Suprapubic skin (tissue), 4 donors: ENCODE data around the gene ATG14. TPM values are rescaled to one million over a fixed set of nuclear protein-coding genes. Genes with fewer than 3 reads are reported as not detected.
"Not testable (repeated sequence)": the region's sequence is repeated elsewhere in the genome, so short reads cannot be mapped to it uniquely, and the experiment has no call there.

Experiments
- DNase-seq, 2 donors: peaks; one replicate each; pipeline ENCODE4 v3.0.0-alpha.2; 2019; ENCODE audit warnings: low spot score in 2 of 2
- H3K27ac ChIP-seq: fragments of 200-600 bp; sonication (generic); one replicate; pipeline ENCODE4 v1.5.1; 2019
- H3K27me3 ChIP-seq: fragments of 200-600 bp; sonication (generic); one replicate; pipeline ENCODE4 v1.5.1; 2019
- H3K36me3 ChIP-seq: fragments of 200-600 bp; sonication (generic); one replicate; pipeline ENCODE4 v1.5.1; 2019
- H3K4me1 ChIP-seq: fragments of 200-600 bp; sonication (generic); one replicate; pipeline ENCODE4 v1.5.1; 2019
- H3K4me3 ChIP-seq: fragments of 200-600 bp; sonication (generic); one replicate; pipeline ENCODE4 v1.5.1; 2019; ENCODE audit warnings: mild to moderate bottlenecking
- H3K9me3 ChIP-seq: fragments of 200-600 bp; sonication (generic); one replicate; pipeline ENCODE4 v1.5.1; 2019
- CTCF ChIP-seq, 2 donors: fragments of 200-600 bp in 1 of 2; fragments of 450-650 bp in 1 of 2; sonication (generic) in 1 of 2; IDR thresholded peaks; one replicate each; pipeline ENCODE4 v1.5.1; 2016 to 2019; ENCODE audit warnings: antibody characterized with exemption in 2 of 2, mild to moderate bottlenecking in 1 of 2, moderate library complexity in 1 of 2
- EP300 ChIP-seq: sonication (generic); formaldehyde crosslinking; IDR thresholded peaks from one replicate; pipeline ENCODE4 v1.6.1; 2017; ENCODE audit warnings: antibody characterized with exemption
- POLR2A ChIP-seq, 2 donors: fragments of 450-650 bp; IDR thresholded peaks; one replicate each; pipeline ENCODE4 v1.6.1; 2017; ENCODE audit warnings: antibody characterized with exemption in 2 of 2, mild to moderate bottlenecking in 2 of 2, moderate library complexity in 2 of 2
- POLR2AphosphoS5 ChIP-seq, 3 donors: sonication (generic); formaldehyde crosslinking; IDR thresholded peaks; one replicate each; pipeline ENCODE4 v1.6.1; 2017; ENCODE audit warnings: antibody characterized with exemption in 3 of 3
- WGBS: methylation state at CpG from one replicate; pipeline ENCODE4 v1.1.5; 2018; 5-methylcytosine and 5-hydroxymethylcytosine counted together
- total RNA-seq, 4 donors: library from RNA; depleted of rRNA; stranded (reverse); fragments of >200 nt; gene quantifications; one replicate each; pipeline ENCODE4 v1.1.0, GENCODE V29; 2016

ATG14 gene
- total RNA-seq = 10 to 100 TPM in 3 of 4 donors, 1 to 10 TPM in 1; 8.5 to 27.6 (median 14.8) TPM

- Histone ChIP-seq H3K4me3 (peak within 1 kb of the TSS; percentile 97), H3K36me3 (no peaks in the 10 kb centered on the region), H3K4me1 (peaks cover 32% of the 10 kb centered on the region), H3K27me3 (no peaks in the 10 kb centered on the region), H3K27ac (peak within 1 kb of the TSS; percentile 87), H3K9me3 (no peaks in the 10 kb centered on the region)
- DNase-seq = peak; percentile 92
- 4% methylated on average over 23 of the region's 57 CpGs for WGBS
- TF ChIP-seq POLR2AphosphoS5 (IDR thresholded peaks at IDR 0.05) (peak; percentile 20 to 76 (median 24)), CTCF (IDR thresholded peaks at IDR 0.05) (no peak), EP300 (no peak), POLR2A (IDR thresholded peaks at IDR 0.05) (peak in 1 of 2 donors; percentile 71)
Observed at GRCh38 chr14:55411426-55412389, at the start of gene ATG14. TSS of gene ATG14 (minus strand) at chr14:55411830. CDS start at chr14:55411822, 8 bp downstream.

GRCh38 chr14:55458800-55459515 is 47.3 kb upstream of the ATG14 start:
- Histone ChIP-seq H3K9me3 (no peaks in the 10 kb centered on the region), H3K4me1 (peaks cover 13% of the 10 kb centered on the region), H3K36me3 (no peaks in the 10 kb centered on the region), H3K4me3 (no peak overlapping the region), H3K27ac (no peak overlapping the region), H3K27me3 (no peaks in the 10 kb centered on the region)
- TF ChIP-seq CTCF (IDR thresholded peaks at IDR 0.05) = no peak
- TF ChIP-seq POLR2AphosphoS5 (IDR thresholded peaks at IDR 0.05) = no peak
- TF ChIP-seq EP300 = no peak
- no peak for TF ChIP-seq POLR2A (IDR thresholded peaks at IDR 0.05)
- 67% methylated on average over 9 of the region's 9 CpGs for WGBS
- DNase-seq = no peak

- 83% methylated on average over 6 of the region's 6 CpGs for WGBS
- TF ChIP-seq EP300 (no peak), POLR2A (IDR thresholded peaks at IDR 0.05) (no peak), CTCF (IDR thresholded peaks at IDR 0.05) (no peak), POLR2AphosphoS5 (IDR thresholded peaks at IDR 0.05) (no peak)
- no peaks in the 10 kb centered on the region for H3K9me3 ChIP-seq
Observed at GRCh38 chr14:55457496-55457895, 45.9 kb upstream of the ATG14 start.

GRCh38 chr14:55456411-55456810 is 44.8 kb upstream of the ATG14 start:
- H3K27ac ChIP-seq, H3K27me3 ChIP-seq, H3K36me3 ChIP-seq, H3K9me3 ChIP-seq, DNase-seq, H3K4me3 ChIP-seq: not testable (repeated sequence)
- peaks cover 26% of the 10 kb centered on the region for H3K4me1 ChIP-seq
- 100% methylated on average over 1 of the region's 34 CpGs for WGBS

More at GRCh38 chr14:55457496-55457895, 45.9 kb upstream of the ATG14 start:
- H3K4me3 ChIP-seq = no peak overlapping the region
- no peak for DNase-seq
- H3K36me3 ChIP-seq = no peaks in the 10 kb centered on the region
- no peaks in the 10 kb centered on the region for H3K27me3 ChIP-seq
- H3K27ac ChIP-seq = no peak overlapping the region
- peaks cover 19% of the 10 kb centered on the region for H3K4me1 ChIP-seq

- DNase-seq = no peak
- H3K4me3 ChIP-seq = no peak overlapping the region
- peaks cover 45% of the 10 kb centered on the region for H3K4me1 ChIP-seq
- no peaks in the 10 kb centered on the region for H3K9me3 ChIP-seq
- H3K36me3 ChIP-seq = no peaks in the 10 kb centered on the region
- H3K27me3 ChIP-seq = no peaks in the 10 kb centered on the region
- 20% methylated on average over 13 of the region's 13 CpGs for WGBS
- TF ChIP-seq EP300 (no peak), CTCF (IDR thresholded peaks at IDR 0.05) (no peak), POLR2AphosphoS5 (IDR thresholded peaks at IDR 0.05) (no peak), POLR2A (IDR thresholded peaks at IDR 0.05) (no peak)
- peak overlapping the region; percentile 51 for H3K27ac ChIP-seq
Observed at GRCh38 chr14:55454264-55455002, 42.8 kb upstream of the ATG14 start.
